Measurements from ENCODE around the gene MARCHF4. TPM values are rescaled to one million over a fixed set of nuclear protein-coding genes. Genes with fewer than 3 reads are reported as not detected.

Gene MARCHF4
- total RNA-seq, 2 donors from 2014 or later: 0.08 TPM; not detected in 1

DNA sequence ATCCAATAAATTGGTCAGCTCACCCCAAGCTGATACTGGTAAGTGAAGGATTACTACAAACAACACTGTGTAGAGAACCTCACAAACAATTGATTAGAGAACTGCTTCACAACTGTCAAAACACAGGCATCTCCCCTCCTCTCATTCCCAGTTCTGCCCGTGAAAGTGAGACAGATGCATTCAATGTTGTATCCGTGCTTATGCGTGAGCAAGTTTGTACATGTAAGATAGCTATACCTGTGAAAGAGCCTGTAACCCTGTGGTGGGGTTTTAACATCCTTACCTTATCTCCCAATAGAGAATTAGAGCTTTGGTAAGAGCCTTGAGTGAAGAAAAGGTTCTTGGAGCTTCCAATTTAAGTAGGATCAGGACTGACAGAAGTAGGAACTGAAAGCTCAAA lies 9.1 kb downstream of the MARCHF4 start:
- no peak for DNase-seq (ENCODE audit: low spot score)
- Histone ChIP-seq H3K27me3 (no peaks in the 10 kb centered on the region), H3K9me3 (no peaks in the 10 kb centered on the region)

DNA sequence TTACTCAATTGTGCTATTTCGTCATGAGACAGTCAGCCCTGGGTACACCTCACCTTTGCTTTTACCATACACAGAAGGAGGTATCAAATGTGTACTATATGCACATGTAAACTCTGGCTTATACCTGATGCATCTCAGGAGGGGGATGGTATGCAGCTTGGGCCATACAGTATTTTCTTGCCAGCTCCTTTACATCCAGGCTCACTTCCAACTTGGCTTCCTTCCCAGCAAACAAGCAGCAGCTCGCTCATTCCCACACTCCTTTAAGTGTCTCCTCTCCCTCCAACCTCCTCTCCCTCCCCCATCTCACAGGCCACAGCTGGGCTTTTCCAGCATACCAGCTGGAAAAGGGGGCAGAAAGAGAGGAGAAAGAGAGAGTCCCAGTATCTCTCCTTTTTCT lies 9.6 kb downstream of the MARCHF4 start:
- DNase-seq (ENCODE audit: low spot score): no peak
- Histone ChIP-seq H3K4me1 (no peaks in the 10 kb centered on the region), H3K27ac (no peak overlapping the region), H3K27me3 (no peaks in the 10 kb centered on the region), H3K4me3 (no peak overlapping the region), H3K9me3 (no peaks in the 10 kb centered on the region), H3K36me3 (no peaks in the 10 kb centered on the region)
- TF ChIP-seq, protein P1, sequence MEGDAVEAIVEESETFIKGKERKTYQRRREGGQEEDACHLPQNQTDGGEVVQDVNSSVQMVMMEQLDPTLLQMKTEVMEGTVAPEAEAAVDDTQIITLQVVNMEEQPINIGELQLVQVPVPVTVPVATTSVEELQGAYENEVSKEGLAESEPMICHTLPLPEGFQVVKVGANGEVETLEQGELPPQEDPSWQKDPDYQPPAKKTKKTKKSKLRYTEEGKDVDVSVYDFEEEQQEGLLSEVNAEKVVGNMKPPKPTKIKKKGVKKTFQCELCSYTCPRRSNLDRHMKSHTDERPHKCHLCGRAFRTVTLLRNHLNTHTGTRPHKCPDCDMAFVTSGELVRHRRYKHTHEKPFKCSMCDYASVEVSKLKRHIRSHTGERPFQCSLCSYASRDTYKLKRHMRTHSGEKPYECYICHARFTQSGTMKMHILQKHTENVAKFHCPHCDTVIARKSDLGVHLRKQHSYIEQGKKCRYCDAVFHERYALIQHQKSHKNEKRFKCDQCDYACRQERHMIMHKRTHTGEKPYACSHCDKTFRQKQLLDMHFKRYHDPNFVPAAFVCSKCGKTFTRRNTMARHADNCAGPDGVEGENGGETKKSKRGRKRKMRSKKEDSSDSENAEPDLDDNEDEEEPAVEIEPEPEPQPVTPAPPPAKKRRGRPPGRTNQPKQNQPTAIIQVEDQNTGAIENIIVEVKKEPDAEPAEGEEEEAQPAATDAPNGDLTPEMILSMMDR (IDR thresholded peaks at IDR 0.05): no peak

More for the DNA sequence above, 9.1 kb downstream of the MARCHF4 start:
- no peaks in the 10 kb centered on the region for H3K36me3 ChIP-seq
- H3K27ac ChIP-seq: no peak overlapping the region
- H3K4me1 ChIP-seq: no peaks in the 10 kb centered on the region
- no peak overlapping the region for H3K4me3 ChIP-seq
- TF ChIP-seq, protein P1 (IDR thresholded peaks at IDR 0.05): no peak

DNA sequence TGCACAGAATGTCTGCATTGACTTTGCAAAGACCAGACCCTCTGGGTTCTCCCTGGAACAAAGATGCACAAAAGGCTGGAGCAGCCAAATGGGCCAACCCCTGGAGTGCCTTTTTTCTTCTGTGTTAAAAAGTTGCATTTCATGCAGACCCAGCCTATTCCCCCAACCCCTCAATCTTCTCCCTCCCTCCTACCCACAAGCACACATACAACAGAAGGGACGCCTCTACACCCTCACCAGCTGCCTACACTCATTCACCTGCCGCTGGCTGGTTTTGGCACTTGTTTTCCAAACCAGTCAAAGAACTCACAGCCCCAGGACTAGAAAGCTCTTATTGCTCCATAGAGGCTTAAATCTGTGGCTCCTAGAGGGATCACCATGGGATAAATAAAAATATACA lies 16.6 kb downstream of the MARCHF4 start:
- DNase-seq (ENCODE audit: low spot score): no peak
- Histone ChIP-seq H3K27ac (no peak overlapping the region), H3K4me3 (no peak overlapping the region), H3K27me3 (no peaks in the 10 kb centered on the region), H3K9me3 (no peaks in the 10 kb centered on the region), H3K36me3 (no peaks in the 10 kb centered on the region), H3K4me1 (peaks cover 0 to 5% of the 10 kb centered on the region in 2 donors)
- TF ChIP-seq, protein P1 (IDR thresholded peaks at IDR 0.05): no peak

DNA sequence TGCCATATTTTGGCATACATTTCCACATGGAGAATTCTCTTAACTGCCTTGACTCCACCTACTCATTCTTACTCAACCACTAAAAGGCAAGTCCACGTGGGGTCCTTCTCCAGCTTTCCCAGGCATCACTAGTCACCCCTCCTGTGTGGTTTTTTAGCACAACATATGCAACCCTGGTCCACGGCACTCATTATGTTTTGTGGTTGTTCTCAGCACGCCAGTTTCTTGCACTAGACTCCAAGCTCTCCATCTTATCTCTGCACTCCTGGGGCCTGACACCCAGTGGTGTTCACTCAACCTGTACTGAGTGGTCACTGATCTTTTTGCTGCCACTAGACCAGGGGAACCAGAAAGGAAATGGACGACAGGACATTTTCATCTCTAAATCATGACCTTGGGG lies 18.0 kb downstream of the MARCHF4 start:
- TF ChIP-seq, protein P1 (IDR thresholded peaks at IDR 0.05): no peak

DNA sequence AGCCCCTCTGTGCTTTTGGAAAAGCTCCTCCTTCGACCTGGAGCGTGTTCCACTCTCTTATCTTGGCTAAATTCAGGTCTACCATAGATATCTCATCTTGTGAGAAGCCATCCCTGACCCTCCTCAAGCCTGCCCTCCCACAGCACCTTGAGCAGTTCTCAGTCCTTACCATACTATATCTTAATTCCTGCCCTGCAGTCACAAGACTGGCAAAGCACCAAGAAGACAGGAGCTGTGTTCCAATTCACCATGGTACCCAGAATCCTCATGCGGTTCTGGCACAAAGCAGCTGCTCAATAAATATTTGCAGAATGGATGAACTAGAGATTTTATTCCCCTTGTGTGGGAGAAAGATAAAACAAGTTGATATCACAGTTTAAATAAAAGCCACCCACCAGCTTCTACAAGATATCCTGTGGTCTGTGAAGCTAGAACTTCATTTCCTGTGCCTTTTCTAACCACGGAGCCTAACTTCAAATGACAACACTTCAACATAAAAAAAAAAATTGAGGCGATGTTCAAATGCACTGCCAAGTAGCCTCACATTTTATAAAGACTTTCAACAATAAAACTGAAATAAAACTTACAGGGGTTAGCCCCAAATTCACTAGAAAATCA lies 19.5 kb downstream of the MARCHF4 start:
- Histone ChIP-seq H3K9me3 (no peaks in the 10 kb centered on the region), H3K27me3 (no peaks in the 10 kb centered on the region), H3K27ac (no peak overlapping the region), H3K4me1 (peaks cover 0 to 5% of the 10 kb centered on the region in 2 donors), H3K36me3 (no peaks in the 10 kb centered on the region), H3K4me3 (no peak overlapping the region)
- TF ChIP-seq, protein P1 (IDR thresholded peaks at IDR 0.05): no peak
- DNase-seq (ENCODE audit: low spot score): no peak

More for the DNA sequence above, 18.0 kb downstream of the MARCHF4 start:
- H3K27ac ChIP-seq: no peak overlapping the region
- no peak for DNase-seq (ENCODE audit: low spot score)
- no peaks in the 10 kb centered on the region for H3K36me3 ChIP-seq
- H3K4me3 ChIP-seq: no peak overlapping the region
- H3K27me3 ChIP-seq: no peaks in the 10 kb centered on the region
- peaks cover 0 to 5% of the 10 kb centered on the region in 2 donors for H3K4me1 ChIP-seq
- no peaks in the 10 kb centered on the region for H3K9me3 ChIP-seq

All from right atrium auricular region (tissue), 2 donors.